GM12874 (cell line): ENCODE measurements around the gene CHST1.

ENCODE experiments used
- TF ChIP-seq, protein P1 (sequence below): IDR thresholded peaks from 2 replicates; pipeline ENCODE4 v1.5.1; 2011; ENCODE audit warnings: low read depth, mild to moderate bottlenecking, control low read depth, low read length, moderate library complexity; ENCODE audit not compliant: insufficient read depth

Gene CHST1

DNA sequence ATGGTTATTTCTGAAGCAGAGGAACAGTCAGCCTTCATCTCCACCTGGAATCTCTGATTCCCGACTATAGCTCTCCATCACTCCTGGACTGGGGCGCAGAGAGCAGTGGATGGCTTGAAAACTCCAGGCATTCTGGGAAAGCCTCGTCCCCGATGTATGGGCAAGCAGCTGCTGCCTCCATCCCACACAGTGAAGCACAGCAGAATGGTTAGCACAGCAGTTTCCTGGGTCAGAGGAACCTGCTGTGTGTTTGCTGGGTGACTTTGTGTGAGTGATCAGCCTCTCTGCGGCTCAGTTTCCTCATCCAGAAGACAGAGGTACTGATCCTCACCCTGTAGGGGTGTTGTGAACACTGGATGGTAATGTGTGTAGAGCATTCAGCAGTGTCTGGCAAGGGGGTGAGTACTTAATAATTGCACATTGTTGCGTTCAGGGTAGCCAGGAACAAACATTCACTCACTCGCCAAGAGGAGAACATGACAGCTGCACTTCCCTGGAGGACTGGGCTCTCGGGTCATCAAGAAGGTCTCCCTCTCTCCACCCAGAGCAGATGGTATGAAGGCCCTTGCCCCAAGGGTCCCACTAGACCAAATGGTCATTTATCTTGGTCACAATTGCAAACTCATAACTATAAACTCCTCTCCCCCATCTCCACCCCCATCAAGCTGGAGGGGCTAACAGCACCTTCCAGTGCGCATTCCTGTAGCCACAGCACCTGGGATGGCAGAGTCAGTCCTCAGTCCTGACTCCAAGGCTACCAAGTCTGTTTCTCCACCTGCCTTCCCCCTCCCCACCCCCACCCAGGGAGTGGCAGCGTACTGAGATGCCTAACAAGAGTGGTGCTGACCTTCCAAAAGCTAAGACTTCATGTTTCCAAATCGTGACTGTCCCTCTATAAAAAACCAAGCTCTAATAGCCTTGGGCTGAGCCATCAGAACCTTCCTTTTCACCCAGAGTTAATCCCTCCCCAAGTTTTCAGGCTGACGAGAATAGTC lies 1.5 kb upstream of the CHST1 start:
- TF ChIP-seq, protein P1, sequence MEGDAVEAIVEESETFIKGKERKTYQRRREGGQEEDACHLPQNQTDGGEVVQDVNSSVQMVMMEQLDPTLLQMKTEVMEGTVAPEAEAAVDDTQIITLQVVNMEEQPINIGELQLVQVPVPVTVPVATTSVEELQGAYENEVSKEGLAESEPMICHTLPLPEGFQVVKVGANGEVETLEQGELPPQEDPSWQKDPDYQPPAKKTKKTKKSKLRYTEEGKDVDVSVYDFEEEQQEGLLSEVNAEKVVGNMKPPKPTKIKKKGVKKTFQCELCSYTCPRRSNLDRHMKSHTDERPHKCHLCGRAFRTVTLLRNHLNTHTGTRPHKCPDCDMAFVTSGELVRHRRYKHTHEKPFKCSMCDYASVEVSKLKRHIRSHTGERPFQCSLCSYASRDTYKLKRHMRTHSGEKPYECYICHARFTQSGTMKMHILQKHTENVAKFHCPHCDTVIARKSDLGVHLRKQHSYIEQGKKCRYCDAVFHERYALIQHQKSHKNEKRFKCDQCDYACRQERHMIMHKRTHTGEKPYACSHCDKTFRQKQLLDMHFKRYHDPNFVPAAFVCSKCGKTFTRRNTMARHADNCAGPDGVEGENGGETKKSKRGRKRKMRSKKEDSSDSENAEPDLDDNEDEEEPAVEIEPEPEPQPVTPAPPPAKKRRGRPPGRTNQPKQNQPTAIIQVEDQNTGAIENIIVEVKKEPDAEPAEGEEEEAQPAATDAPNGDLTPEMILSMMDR, result no peak

- TF ChIP-seq, protein P1, result no peak
Measured at GRCh38 chr11:45665933-45666647, 668 bp upstream of the CHST1 start.

GRCh38 chr11:45664376-45665205 lies 831 bp downstream of the CHST1 start:
- TF ChIP-seq, protein P1, result no peak

- TF ChIP-seq, protein P1, result no peak
Measured at GRCh38 chr11:45663486-45664375, 1.7 kb downstream of the CHST1 start.

DNA sequence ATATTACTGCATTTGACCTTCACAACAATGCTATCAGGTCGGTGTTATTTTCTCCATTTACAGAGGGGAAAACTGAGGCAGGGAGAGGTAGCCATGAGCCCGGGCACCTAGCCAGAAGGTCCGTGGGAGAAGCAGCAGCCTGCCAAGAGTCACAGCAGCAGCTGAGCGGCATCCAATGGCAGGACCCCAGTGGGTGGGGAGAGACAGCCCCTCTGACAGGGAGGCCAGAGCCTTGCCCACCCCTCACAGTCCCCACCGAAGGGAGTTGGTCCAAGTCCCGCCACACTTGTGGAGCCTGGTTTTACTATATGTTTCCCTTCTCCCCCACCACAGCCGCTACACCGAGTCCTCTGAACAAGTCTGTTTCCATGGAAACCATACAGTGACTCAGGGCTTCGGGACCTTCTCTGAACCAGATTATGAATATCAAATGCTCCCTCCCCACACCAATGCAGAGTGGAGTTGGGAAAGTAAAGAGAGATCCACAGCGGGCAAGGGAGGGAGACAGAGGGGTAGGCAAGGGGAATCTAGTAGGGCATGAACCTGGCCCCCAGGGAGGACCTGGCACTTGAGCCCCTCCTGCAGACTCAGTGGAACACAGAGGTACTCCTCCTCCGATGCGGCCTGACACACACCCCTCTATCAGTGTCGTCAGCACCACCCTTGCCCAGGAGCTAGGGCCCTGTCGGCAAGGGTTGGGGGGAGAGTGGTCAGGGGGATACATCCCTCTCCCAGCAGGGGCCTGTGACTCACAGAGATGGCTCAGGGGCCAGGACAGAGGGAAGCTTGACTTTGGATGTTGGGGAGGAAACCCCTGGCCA lies 2.5 kb downstream of the CHST1 start:
- TF ChIP-seq, protein P1, result no peak

GRCh38 chr11:45662096-45662664 lies 3.2 kb downstream of the CHST1 start:
- TF ChIP-seq, protein P1, result no peak
